Measurements from ENCODE around the gene APBB2.
"Not testable (repeated sequence)": the region's sequence is repeated elsewhere in the genome, so short reads cannot be mapped to it uniquely, and the experiment has no call there.

Gene APBB2

DNA sequence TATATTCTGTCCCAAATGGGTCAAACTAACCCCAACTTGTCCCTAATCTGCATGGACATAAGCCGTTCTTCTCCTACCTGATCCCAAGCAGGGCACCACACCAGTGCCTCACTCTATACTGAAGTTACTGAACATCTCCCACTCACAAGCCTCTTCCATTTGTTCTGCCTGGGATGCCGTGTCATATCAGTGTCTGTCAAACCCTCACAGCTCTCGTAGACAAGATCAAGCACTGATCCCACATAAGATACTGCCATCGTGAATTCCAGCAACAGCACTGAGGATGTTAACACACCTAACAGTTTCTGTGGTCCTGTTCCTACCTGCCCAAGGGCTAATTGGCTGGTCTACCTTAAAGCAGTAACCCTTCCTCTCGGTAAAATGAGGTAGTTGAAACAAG, 162.1 kb downstream of the APBB2 start:
- no peak for DNase-seq

- no peak for DNase-seq
Observed at GRCh38 chr4:41050880-41051775, 163.2 kb downstream of the APBB2 start.

- DNase-seq, result no peak
Observed at GRCh38 chr4:41050116-41050515, 164.2 kb downstream of the APBB2 start.

- not testable (repeated sequence) for DNase-seq
Observed at GRCh38 chr4:41049176-41049575, 165.2 kb downstream of the APBB2 start.

GRCh38 chr4:41044791-41045190, 169.6 kb downstream of the APBB2 start:
- DNase-seq, result no peak

DNA sequence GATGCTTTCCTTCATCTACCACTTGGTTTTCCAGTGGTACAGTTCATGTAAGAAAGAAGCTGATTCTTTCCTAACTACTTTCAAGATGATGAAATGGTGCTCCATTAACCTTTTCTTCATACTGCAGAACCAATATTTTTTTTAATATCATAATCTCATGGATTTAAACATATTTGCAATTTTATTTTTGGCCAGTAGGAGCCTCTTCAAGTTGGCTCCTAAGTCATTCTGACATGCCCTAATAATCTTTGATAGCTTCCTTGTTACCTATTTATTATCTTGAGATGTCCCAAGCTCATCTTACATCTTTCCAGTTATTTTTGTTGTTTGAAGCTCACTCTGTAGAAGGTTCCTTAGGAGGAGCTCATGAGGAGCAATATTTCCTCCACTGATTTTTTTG, 170.2 kb downstream of the APBB2 start:
- no peak for DNase-seq

DNA sequence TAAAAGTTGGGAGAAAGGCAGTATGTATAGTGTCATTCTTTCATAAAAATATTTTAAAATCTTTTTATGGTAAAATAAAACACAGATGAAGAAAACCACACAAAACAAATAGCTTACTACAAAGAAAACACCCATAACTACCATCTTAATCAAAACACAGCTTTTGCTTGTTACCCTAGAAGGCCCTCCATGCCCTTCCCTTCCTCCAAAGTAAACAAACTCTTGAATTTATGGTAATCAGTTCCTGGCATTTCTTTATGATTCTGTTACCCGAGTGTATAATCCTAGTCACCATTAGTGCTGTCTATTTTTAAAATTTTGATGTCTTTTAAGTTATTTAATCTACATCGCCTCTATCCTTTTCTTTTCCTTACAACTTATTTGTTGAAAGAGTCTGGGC, 170.9 kb downstream of the APBB2 start:
- DNase-seq, result no peak

- no peak for DNase-seq
Observed at GRCh38 chr4:41041551-41041950, 172.8 kb downstream of the APBB2 start.

GRCh38 chr4:41039317-41039716, 175.0 kb downstream of the APBB2 start:
- DNase-seq, result no peak

DNA sequence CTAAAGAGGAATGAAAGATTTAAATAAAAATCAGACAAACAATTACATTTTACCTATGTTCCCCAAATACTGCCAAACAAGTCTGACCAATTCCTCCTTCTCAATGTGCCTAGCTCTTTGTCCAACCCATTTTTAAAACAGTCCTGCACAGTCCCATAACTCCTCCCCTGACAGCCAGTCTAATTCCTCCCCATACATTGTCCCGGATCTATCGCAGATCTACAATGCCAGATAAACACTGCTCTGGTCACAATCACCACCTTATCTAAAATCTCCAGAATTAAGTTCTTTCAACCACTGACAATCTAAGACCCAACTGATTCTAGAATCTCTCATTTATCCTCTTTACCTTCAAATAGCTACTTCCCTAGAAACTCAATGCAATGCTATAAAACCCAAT, 176.0 kb downstream of the APBB2 start:
- no peak for DNase-seq

- DNase-seq, result no peak
Observed at GRCh38 chr4:41029098-41029497, 185.2 kb downstream of the APBB2 start.

- no peak for DNase-seq
Observed at GRCh38 chr4:41028392-41029076, 185.8 kb downstream of the APBB2 start.

DNA sequence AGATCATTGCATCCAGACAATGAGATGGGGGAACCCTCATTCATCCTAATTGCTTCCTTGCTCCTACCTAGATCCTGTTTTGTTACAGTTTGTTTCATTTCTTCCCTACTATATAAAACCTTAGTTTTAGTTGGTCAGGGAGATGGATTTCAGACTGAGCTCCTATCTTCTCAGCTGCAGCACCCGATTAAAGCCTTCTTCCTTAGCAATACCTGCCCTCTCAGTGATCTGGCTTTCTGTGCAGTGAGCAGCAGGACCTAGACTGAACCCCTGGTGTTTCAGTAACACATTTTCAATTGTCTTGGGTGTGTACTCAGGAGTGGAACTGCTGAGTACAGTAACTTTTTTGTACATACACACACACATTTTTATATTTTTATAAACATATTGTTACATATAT, 187.4 kb downstream of the APBB2 start:
- DNase-seq, result no peak

- DNase-seq, result no peak
Observed at GRCh38 chr4:41025824-41026223, 188.5 kb downstream of the APBB2 start.

GRCh38 chr4:41024556-41025491, 189.5 kb downstream of the APBB2 start:
- DNase-seq, result peak in 1 of 2 experiments; percentile 35

DNA sequence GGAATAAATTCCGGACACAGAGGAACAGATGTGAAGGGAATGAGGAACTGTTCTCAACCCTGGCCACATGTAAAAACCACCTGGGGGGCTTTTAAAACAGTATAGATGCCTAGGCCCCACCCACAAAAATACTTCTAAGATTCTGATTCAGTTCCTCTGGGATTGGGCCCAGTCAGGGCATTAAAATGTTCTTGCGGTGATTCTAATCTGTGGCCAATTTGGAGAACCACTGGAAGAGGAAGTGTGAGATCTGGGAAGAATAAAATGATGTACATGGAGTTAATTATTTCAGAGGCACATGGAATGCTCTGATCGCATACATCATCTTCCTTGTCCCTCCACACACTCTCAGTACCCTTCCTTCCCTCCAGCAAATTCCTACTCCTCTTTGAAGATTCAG, 192.2 kb downstream of the APBB2 start:
- no peak for DNase-seq

- no peak for DNase-seq
Observed at GRCh38 chr4:41015016-41015675, 199.2 kb downstream of the APBB2 start.

DNA sequence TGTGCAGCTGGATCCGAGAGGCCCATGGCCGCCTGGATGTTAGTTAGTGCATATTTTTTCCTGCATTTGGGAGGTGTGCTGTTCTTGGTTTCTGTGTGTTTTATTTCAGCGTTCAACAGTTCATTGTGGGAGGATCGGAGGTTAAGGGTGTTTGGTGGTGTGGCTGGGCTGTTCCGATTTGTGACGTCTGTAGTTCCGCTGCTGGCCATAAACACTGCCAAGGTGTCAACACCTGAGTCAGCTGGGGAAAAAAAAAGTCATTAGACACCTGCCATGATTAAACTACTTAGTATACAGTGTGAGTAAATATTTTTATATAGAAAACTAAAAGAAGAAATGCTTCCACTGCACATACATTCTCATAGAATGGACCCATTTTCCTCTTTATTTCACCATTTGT, 200.2 kb downstream of the APBB2 start:
- peak in 1 of 2 experiments; percentile 22 for DNase-seq

DNA sequence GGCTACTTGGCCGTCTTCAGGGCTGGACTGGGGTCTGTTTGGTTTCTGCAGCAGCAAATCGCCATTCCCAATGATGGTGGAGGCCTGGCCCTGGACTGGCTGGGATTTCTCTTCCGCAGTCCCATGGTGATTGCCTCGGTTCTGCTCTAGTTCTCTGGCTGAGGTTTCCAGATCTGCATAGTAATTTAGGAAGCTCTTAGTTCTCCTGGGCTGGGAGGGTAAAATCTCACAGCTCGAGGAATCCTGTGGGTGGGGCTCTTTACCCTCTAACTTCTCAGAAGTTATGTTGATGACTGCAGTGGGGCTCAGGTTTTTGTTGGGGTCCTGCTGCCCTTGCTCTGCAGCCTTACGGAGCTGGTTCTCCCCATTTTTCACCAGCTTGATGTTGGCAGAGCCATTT, 200.6 kb downstream of the APBB2 start:
- DNase-seq, result no peak

DNA sequence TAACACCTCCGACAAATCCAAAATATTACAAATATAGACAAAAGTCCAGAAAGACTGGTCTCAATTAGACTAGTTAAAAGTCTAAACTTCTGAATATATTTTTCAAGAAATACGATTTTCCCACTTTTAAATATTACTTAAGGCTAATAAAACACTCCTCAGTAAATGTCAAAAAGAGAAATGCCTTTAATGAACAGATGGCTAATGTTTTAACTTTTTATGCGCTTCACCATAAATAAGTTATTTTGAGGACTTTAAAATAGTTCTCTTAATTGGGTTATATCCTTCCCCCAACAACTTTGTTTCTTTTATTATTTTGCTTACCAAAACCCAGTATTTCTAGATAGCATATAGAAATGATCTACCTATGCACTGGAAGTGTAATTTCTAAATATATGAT, 201.4 kb downstream of the APBB2 start:
- no peak for DNase-seq

DNA sequence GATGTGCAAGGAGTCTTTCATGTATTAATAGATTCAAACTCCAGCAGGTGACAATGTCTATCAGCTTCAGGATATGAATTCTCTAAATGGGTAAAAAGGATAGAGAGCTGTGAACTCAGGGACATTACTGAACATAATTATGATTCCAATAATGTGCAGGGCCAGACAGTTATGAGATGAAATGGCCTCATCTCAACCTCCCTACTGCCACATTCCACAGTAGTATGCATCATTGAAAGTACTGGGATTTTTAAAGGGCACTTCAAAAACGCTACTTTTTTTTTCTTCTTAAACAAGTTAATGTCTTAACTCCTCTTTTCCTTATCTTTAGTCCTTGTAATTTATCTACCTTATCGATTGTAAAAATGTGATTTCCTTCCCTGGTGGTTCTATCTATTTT, 202.0 kb downstream of the APBB2 start:
- no peak for DNase-seq

DNA sequence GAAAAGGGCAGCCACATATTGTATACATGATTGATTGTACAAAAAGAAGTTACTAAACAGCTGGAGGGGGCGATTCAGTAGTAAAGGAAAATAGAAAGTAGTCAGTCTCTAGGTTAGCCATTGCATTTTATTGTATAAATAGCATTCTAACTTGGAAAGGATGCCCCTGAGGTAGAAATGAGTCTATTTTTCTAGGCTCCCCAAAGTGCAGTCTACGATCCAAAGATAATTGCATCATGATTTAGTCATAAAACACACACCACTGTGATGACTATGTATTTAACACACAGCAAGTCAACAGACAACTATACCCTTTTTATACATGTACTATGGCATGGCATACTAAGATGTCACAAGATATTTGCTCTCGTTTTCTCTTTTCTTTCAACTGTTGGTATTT, 204.9 kb downstream of the APBB2 start:
- peak; percentile 36 to 74 for DNase-seq

GRCh38 chr4:41006141-41006540, 208.2 kb downstream of the APBB2 start:
- DNase-seq, result no peak
